HTR-8/SVneo (cell line): ENCODE data around the gene TRIM4.
"Not testable (repeated sequence)": the region's sequence is repeated elsewhere in the genome, so short reads cannot be mapped to it uniquely, and the experiment has no call there.

Source experiments
- DNase-seq: peaks from one replicate; pipeline ENCODE4 v3.0.0; 2011; ENCODE audit warnings: low spot score, mixed read lengths; ENCODE audit not compliant: insufficient read length
- FAIRE-seq: peaks from 2 replicates; lab custom pipeline; 2011; peaks lifted over from hg19 to GRCh38; lab: Jason Lieb, UNC

Gene TRIM4

GRCh38 chr7:99918959-99919813 lies at the start of gene TRIM4:
TRIM4 (minus strand) TSS chr7:99919530; CDS start chr7:99919401, 129 bp downstream.
- DNase-seq, result peak; percentile 76

GRCh38 chr7:99958564-99959227 lies 39.4 kb upstream of the TRIM4 start:
- no peak for DNase-seq
- no peak for FAIRE-seq

More at GRCh38 chr7:99918959-99919813, at the start of gene TRIM4:
- FAIRE-seq, result no peak

- FAIRE-seq, result no peak
- no peak for DNase-seq
Observed at GRCh38 chr7:99955247-99955646, 35.9 kb upstream of the TRIM4 start.

- FAIRE-seq, DNase-seq: not testable (repeated sequence)
Observed at GRCh38 chr7:99954643-99955042, 35.3 kb upstream of the TRIM4 start.

- DNase-seq, result no peak
- FAIRE-seq, result no peak
Observed at GRCh38 chr7:99953649-99954048, 34.3 kb upstream of the TRIM4 start.

GRCh38 chr7:99952649-99953048 lies 33.3 kb upstream of the TRIM4 start:
- DNase-seq, result not testable (repeated sequence)

GRCh38 chr7:99950819-99951218 lies 31.5 kb upstream of the TRIM4 start:
- not testable (repeated sequence) for DNase-seq

More at GRCh38 chr7:99952649-99953048, 33.3 kb upstream of the TRIM4 start:
- not testable (repeated sequence) for FAIRE-seq

GRCh38 chr7:99949645-99950228 lies 30.4 kb upstream of the TRIM4 start:
- FAIRE-seq, result no peak

More at GRCh38 chr7:99950819-99951218, 31.5 kb upstream of the TRIM4 start:
- not testable (repeated sequence) for FAIRE-seq

GRCh38 chr7:99947608-99948007 lies 28.3 kb upstream of the TRIM4 start:
- no peak for FAIRE-seq

More at GRCh38 chr7:99949645-99950228, 30.4 kb upstream of the TRIM4 start:
- no peak for DNase-seq

GRCh38 chr7:99944497-99945070 lies 25.3 kb upstream of the TRIM4 start:
- no peak for FAIRE-seq
- DNase-seq, result no peak

More at GRCh38 chr7:99947608-99948007, 28.3 kb upstream of the TRIM4 start:
- DNase-seq, result no peak

- FAIRE-seq (no peak), DNase-seq (no peak)
Observed at GRCh38 chr7:99943641-99944496, 24.5 kb upstream of the TRIM4 start.

GRCh38 chr7:99938296-99938695 lies 19.0 kb upstream of the TRIM4 start:
- DNase-seq (no peak), FAIRE-seq (no peak)

GRCh38 chr7:99935009-99935408 lies 15.7 kb upstream of the TRIM4 start:
- DNase-seq, FAIRE-seq: not testable (repeated sequence)

GRCh38 chr7:99930376-99930775 lies 11.0 kb upstream of the TRIM4 start:
- FAIRE-seq (no peak), DNase-seq (no peak)

- DNase-seq, result no peak
- no peak for FAIRE-seq
Observed at GRCh38 chr7:99929730-99930053, 10.4 kb upstream of the TRIM4 start.

- DNase-seq (peak; percentile 54), FAIRE-seq (peak; percentile 26)
Observed at GRCh38 chr7:99928994-99929729, 9.8 kb upstream of the TRIM4 start, which contains the start of gene GJC3. GJC3 (minus strand) TSS chr7:99929620; CDS start chr7:99929620, 0 bp downstream.

- no peak for DNase-seq
- no peak for FAIRE-seq
Observed at GRCh38 chr7:99928188-99928587, 8.9 kb upstream of the TRIM4 start.

- DNase-seq (no peak), FAIRE-seq (no peak)
Observed at GRCh38 chr7:99927536-99927935, 8.2 kb upstream of the TRIM4 start.

- DNase-seq (no peak), FAIRE-seq (no peak)
Observed at GRCh38 chr7:99926321-99926720, 7.0 kb upstream of the TRIM4 start.
